NCI-H460 (cell line): ENCODE results near the gene CENPV. TPM values are rescaled to one million over a fixed set of nuclear protein-coding genes. Genes with fewer than 3 reads are reported as not detected.
"Not testable (repeated sequence)": the region's sequence is repeated elsewhere in the genome, so short reads cannot be mapped to it uniquely, and the experiment has no call there.

ENCODE experiments used
- DNase-seq: peaks from one replicate; pipeline ENCODE4 v3.0.0-alpha.2; 2016; ENCODE audit warnings: low read depth; ENCODE audit errors: extremely low read depth
- total RNA-seq: library from RNA; depleted of rRNA; stranded (reverse); fragments of >200 nt; shearing (Covaris generic); gene quantifications from 2 replicates; pipeline ENCODE4 v1.2.3, GENCODE V29; 2014; rRNA removed

The CENPV gene
- total RNA-seq, 1 experiment from 2014 or later = 60.1 TPM

DNA sequence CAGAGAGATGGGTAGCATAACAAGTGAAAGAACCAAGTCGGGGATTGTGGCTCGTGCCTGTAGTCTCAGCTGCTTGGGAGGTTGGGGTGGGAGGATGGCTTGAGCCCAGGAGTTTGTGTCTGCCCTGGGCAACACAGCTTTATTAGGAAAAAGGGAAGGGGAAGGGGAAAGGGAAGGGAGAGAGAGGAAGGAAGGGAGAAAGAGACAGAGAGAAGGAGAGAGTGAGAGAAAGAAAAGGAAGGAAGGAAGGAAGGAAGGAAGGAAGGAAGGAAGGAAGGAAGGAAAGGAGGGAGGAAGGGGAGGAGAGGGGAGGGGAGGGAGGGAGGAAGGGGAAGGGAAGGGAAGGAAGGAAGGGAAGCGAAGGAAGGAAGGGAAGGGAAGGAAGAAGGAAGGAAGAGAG lies 33.3 kb downstream of the CENPV start:
- no peak for DNase-seq

DNA sequence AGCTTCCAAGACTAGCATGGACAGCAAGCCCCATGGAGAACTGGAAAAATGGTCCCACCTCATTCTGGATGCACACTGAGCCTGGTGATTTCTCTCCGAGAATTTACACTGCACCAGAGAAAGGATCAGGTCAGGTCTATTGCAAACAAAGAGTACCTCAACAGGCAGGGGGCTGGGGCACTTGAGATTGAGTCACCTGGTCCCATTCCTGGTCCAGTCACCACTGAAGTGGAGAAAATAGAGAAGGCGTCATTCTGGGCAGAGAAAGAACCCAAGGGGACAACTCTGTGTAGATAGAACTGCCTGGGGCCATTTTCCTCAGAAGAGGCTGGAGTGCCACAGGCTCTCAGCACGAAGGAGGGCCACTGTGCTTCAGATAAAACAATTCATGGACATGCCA lies 38.4 kb downstream of the CENPV start:
- no peak for DNase-seq

DNA sequence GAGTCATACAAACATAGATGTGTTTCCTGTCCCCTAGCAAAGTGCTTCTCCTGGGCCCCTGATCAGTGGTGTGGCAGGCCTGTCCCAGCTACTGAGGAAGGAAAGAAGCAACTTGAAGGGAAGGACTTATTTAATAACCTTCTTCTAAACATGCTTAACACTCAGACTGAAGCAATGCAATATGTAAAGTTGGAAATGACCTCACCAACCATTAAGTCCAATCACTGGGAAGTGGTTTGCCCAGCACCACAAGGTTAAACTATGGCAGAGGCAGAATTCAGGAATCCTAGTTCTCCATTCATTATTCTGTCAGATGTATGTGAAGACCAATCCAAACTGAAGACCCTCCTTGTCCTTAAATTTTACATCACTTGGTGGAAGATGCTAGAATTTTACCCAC lies 39.1 kb downstream of the CENPV start:
- no peak for DNase-seq

DNA sequence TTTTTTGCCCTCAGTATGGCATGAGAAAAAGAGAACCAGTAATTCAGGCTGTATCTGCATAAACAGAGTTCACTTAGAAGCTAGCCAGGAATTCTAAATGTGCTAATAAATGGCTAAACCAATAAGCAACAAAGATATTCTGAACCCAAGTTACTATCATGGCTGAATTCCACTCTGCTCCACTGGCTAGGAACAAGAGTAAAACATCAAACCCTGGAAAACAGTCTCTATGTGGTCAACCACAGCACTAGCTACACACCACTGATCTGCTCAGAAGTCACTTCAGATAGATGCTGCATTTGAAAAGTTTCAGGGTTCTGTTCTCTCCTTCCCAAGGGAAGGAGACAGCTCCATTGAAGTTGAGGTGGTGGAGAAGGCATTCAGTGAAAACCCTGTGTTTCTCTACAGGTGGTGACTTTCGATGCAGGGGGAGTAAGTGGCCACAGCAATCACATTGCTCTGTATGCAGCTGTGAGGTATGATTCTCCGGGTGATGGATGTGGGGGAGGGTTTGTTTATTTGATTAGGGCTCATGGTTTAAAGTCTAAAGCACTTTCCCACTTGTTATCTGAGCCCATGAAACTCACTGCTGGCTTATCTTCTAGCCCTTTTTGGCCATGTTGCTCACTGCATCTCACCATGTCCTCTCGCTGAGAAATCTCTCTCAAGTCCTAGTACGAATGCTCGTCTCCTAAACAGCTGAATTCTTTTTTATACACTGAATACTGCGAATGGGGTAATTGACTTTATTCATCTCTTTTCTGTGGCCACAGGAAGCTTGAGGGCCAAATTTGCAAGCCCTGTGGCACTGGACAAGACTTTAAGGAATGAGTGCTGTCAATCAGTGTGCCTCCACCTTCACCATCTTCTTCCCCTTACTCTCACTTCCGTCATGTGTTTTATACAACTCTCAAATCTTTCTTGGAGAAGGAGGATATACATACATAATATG lies 39.9 kb downstream of the CENPV start:
- DNase-seq = no peak

DNA sequence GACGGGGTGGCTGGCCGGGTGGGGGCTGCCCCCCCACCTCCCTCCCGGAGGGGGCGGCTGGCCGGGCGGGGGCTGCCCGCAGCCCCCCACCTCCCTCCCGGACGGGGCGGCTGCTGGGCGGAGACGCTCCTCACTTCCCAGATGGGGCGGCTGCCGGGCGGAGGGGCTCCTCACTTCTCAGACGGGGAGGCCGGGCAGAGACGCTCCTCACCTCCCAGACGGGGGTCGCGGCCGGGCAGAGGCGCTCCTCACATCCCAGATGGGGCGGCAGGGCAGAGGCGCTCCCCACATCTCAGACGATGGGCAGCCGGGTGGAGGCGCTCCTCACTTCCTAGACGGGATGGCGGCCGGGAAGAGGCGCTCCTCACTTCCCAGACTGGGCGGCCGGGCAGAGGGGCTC lies 41.2 kb downstream of the CENPV start:
- DNase-seq = not testable (repeated sequence)

DNA sequence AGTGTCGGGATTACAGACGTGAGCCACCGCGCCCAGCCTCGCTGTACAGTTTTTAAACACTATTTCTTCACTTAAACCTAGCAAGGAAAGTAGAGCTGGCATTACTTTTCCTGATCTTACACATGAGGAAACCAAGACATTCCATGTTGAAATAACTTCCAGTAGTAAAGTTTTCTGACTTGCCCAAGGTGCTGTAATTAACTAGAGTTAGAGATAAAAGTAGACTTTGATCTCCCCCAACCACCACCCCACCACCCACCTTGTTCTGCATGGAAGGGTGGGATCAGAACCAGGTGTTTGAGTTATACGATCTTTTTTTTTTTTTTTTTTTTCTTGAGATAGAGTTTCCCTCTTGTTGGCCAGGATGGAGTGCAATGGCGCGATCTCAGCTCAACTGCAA lies 47.1 kb downstream of the CENPV start:
- no peak for DNase-seq

DNA sequence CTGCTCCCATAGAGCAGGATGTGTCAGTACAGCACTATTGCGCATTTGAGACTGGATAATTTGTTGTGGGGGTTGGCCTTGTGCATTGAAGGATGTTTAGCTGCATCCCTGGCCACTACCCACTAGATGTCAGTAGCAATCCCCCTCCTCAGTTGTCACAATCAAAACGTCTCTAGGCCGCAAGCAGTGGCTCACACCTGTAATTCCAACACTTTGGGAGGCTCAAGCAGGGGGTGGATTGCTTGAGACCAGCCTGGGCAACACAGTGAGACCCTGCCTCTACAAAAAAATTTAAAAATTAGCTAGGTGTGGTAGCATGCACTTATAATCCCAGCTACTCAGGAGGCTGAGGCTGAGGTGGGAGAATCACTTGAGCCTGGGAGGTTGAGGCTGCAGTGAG lies 48.4 kb downstream of the CENPV start:
- peak; percentile 42 for DNase-seq

DNA sequence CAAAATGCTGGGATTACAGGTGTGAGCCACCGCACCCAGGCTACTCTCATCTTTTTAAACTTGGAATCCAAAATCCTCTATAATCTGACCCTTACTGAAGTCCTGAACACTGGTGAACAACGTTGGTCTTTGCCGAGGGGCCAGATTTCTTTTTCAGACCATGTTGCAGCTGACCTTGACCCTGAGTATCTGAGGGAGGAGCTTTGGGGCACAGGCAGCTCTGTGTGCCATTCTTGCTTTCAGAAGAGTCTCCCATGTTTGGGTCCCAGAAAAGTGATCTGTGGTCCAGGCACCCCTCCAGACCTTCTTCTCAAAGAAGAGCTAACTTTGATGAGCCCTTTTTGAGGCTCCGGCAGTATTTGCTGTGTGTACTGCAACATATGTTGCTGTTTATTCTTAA lies 50.4 kb downstream of the CENPV start:
- no peak for DNase-seq

DNA sequence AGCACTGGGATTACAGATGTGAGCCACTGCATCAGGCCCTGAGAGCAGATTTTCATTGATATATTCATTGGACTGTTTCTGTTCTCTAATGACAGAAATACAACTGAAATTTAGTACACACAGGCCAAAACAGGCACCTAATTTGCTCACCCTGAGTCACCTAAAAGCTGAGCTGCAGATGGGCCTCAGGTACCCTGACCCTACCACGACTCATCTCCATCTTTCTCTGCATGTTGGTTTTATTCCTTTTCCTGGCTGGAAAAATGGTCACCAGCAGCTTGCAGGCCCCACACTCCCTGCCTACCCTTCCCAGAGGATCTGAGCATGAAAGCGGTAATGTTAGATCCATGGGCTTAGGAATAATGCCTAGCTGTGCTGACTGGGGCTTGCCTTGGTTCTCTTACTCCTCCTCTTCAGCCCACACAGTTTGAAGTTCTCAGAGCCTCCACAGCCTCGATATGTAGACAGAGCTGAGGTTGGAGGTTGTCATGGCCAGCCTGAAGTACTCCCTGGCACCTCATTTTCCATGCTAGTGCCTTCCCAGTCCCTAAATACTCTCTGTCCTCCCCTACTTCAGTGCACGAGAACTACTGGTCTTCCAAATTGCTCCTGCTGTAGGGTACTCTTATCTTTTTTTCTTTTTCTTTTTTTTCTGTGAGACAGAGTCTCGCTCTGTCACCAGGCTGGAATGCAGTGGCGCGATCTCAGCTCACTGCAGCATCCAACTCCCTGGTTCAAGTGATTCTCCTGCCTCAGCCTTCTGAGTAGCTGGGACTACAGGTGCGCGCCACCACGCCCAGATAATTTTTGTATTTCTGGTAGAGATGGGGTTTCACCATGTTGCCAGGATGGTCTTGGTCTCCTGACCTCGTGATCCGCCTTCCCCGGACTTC lies 51.1 kb downstream of the CENPV start:
- DNase-seq = no peak

DNA sequence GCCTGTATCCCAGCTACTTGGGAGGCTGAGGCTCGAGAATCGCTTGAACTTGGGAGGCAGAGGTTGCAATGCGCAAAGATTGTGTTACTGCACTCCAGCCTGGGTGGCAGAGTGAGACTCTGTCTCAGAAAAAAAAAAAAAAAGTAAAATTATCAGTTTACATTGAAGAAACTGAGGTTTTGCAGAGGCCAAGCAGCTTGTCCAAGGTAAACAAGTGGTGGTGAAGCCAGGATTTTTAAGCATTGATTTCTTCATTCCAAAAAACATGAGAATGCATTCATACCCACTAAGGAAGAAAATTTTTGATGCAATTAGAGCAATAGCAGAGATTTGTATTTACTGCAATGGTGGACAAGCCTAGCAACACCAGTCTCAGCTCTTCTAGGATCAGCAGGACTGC lies 52.7 kb downstream of the CENPV start:
- no peak for DNase-seq

DNA sequence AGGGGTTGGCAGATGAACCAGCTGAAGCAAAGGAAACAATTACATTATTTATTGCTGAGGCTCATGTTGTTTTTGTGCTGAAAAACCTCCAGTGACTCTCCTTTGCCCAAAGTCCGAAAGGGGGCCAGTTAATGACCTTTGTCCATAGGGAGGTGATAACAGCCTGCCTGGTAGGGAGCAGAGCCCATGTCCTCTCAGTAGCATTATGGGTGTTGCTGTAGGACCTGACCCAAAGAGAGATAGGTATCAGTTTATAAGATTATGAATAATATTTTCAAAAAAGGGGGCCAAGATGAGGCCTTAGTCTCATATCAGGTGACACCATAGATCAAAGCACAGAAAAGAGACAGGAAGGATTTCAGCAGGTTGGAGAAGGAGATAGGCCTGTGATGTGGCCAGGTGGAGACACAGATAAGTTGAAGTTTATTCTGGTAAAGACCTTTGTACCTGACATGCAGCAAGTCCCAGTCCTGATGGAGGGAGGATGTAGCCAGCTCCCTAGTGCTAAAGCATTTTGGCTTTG lies 55.1 kb downstream of the CENPV start:
- DNase-seq = no peak

DNA sequence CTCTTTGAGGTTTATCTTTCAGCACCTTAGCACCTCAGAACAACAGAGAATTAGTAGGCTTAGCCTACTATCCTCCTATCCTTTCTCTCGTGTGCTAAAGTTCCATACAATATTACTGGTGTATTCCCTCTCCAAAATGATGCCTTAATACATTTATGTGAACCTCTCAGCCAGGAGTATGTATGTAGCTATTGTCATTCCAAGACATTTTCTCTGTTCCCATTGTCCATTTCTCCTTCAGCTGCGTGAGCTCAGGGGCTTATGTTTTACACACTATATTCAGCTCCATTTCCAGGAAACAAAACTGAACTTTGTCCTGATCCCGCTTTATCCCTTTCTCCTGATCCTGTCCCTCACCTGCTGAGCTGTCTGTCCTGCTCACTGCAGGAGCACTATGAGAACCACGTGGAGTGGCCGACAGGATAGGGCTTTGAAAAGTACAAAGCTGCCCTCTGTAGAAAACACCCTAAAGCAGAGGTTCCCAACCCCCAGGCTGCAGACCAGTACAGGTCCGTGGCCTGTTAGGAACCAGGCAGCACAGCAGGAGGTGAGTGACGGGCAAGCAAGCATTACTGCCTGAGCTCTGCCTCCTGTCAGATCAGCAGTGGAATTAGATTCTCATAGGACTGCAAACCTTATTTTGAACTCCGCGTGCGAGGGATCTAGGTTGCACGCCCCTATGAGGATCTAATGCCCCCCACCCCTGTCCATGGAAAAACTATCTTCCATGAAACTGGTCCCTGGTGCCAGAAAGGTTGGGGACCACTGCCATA lies 55.7 kb downstream of the CENPV start:
- no peak for DNase-seq

DNA sequence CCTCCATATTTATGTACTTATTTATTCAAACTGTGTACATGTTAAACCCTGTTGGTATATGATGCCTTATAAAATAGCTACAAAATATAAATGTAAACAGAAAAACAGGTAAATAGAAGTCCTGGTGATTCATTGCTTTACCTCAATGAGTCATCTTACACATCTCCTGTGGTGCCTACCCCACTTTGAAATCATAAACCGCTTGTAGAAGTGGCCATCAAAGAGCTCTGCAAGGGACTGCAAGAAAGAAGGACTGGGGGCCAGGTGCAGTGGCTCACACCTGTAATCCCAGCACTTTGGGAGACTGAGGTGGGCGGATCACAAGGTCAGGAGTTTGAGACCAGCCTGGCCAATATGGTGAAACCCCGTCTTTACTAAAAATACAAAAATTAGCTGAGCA lies 57.2 kb downstream of the CENPV start:
- not testable (repeated sequence) for DNase-seq

DNA sequence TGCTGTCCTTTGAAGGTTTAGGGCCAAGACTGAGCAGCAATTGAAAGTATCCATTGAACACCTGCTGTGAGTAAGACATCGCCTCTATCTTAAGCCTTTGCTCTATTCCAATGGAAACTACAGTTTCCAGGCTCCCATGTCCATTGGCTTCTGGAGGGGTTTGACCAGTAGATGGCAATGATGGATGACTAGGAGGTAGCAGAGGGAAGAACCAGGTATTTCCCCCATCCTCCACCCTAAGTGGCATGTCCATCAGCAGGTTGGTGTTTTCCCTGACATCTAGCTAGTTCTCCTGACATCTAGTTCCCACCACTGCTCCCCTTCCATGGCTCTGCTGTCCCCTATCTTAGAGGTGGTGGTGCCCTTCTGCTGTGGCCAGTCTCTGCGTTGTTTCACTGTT lies 58.7 kb downstream of the CENPV start:
- no peak for DNase-seq

DNA sequence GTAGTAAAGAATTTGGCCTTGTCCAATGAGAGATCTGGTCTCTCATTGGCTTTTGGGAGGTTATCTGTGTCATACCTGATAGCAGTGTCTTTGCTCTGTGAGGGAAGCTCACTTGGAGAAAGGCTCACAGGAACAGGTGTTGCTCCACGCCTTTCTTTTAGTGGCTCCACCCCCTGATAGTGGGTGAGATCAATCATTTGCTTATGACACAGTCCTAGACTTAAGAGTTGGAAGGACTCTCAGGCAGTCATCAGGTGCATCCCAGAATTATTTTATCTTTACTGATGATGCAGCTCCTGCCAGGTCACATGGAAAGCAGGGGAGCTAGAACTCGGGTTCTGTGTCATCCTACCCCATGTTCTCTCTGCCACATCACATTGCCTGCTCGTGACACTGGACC lies 59.3 kb downstream of the CENPV start:
- DNase-seq = no peak

Other genes starting within 250 kb of the CENPV start
- 61.5 and 72.8 TPM in 2 replicates for gene NCOR1, start 137.9 kb downstream of the CENPV start, total RNA-seq
- 11.9 and 13.8 TPM in 2 replicates for gene PIGL, start 136.3 kb downstream of the CENPV start, total RNA-seq
- gene UBB, start 27.6 kb upstream of the CENPV start, total RNA-seq = 1,439 and 1,479 TPM in 2 replicates
- 33.4 and 35.8 TPM in 2 replicates for gene TRPV2, start 62.1 kb upstream of the CENPV start, total RNA-seq
- gene LRRC75A, start 138.7 kb upstream of the CENPV start, total RNA-seq = 0.17 and 0.32 TPM in 2 replicates
- 5.4 and 5.5 TPM in 2 replicates for gene ZNF287, start 215.7 kb upstream of the CENPV start, total RNA-seq